Liver (tissue), 9 donors: ENCODE measurements around the gene GMDS. TPM values are rescaled to one million over a fixed set of nuclear protein-coding genes. Genes with fewer than 3 reads are reported as not detected.
A peak's percentile ranks its signal among the peaks of the same experiment; 100 is the strongest.

Source experiments
- DNase-seq: peaks from one replicate; pipeline ENCODE4 v3.0.0-alpha.2; 2017; ENCODE audit warnings: low spot score
- H3K27ac ChIP-seq, 2 donors: one replicate each; pipeline ENCODE4 v1.7.0; 2013; ENCODE audit warnings: inconsistent platforms in 2 of 2, low read length in 2 of 2, control low read depth in 1 of 2, low read depth in 1 of 2, mild to moderate bottlenecking in 1 of 2
- H3K27me3 ChIP-seq, 4 donors: one replicate each; pipeline versions ENCODE4 v1.6.1 to v1.7.0; 2013; ENCODE audit warnings: low read length in 3 of 4, inconsistent platforms in 1 of 4, mild to moderate bottlenecking in 1 of 4, moderate library complexity in 1 of 4; ENCODE audit not compliant: control insufficient read depth in 4 of 4, insufficient read depth in 4 of 4
- H3K36me3 ChIP-seq, 4 donors: one replicate each; pipeline versions ENCODE4 v1.6.1 to v1.7.0; 2013; ENCODE audit warnings: low read length in 3 of 4, mild to moderate bottlenecking in 3 of 4, low read depth in 1 of 4, moderate library complexity in 1 of 4; ENCODE audit not compliant: control insufficient read depth in 4 of 4, insufficient read depth in 3 of 4
- H3K4me1 ChIP-seq, 4 donors: one replicate each; pipeline versions ENCODE4 v1.6.1 to v1.7.0; 2013; ENCODE audit warnings: low read length in 3 of 4, mild to moderate bottlenecking in 3 of 4, moderate library complexity in 1 of 4; ENCODE audit not compliant: control insufficient read depth in 4 of 4, insufficient read depth in 4 of 4
- H3K4me3 ChIP-seq, 3 donors: one replicate each; pipeline versions ENCODE4 v1.6.1 to v1.7.0; 2013; ENCODE audit warnings: low read length in 3 of 3, control low read depth in 1 of 3, low read depth in 1 of 3, mild to moderate bottlenecking in 1 of 3
- H3K9ac ChIP-seq, 2 donors: one replicate each; pipeline ENCODE4 v1.7.0; 2013; ENCODE audit warnings: low read length in 2 of 2, mild to moderate bottlenecking in 2 of 2, moderate library complexity in 2 of 2, control low read depth in 1 of 2, low read depth in 1 of 2
- H3K9me3 ChIP-seq, 4 donors: one replicate each; pipeline versions ENCODE4 v1.6.1 to v1.7.0; 2013; ENCODE audit warnings: low read length in 3 of 4; ENCODE audit not compliant: control insufficient read depth in 4 of 4
- EGR1 ChIP-seq, 2 donors: IDR thresholded peaks; 2 replicates each; pipeline ENCODE4 v1.6.1; 2016 to 2018; ENCODE audit warnings: antibody characterized with exemption in 2 of 2, low read depth in 2 of 2
- FOXA2 ChIP-seq: IDR thresholded peaks from 2 replicates; pipeline ENCODE4 v1.6.1; 2016; ENCODE audit warnings: antibody characterized with exemption
- GABPA ChIP-seq, 2 donors: IDR thresholded peaks in 1 of 2; conservative IDR thresholded peaks in 1 of 2; 2 replicates each; pipeline ENCODE4 v1.6.1; 2016; ENCODE audit warnings: antibody characterized with exemption in 2 of 2, mild to moderate bottlenecking in 1 of 2, moderate library complexity in 1 of 2
- HNF4A ChIP-seq, 2 donors: conservative IDR thresholded peaks; 2 replicates each; pipeline ENCODE4 v1.6.1; 2016; ENCODE audit warnings: antibody characterized with exemption in 2 of 2, mild to moderate bottlenecking in 2 of 2
- JUND ChIP-seq, 2 donors: IDR thresholded peaks; 2 replicates each; pipeline ENCODE4 v1.6.1; 2016; ENCODE audit warnings: antibody characterized with exemption in 2 of 2
- NR2F2 ChIP-seq: IDR thresholded peaks from 2 replicates; pipeline ENCODE4 v1.6.1; 2016; ENCODE audit warnings: antibody characterized with exemption
- RAD21 ChIP-seq, 2 donors: IDR thresholded peaks; 2 replicates each; pipeline ENCODE4 v1.6.1; 2016; ENCODE audit warnings: antibody characterized with exemption in 2 of 2, mild to moderate bottlenecking in 2 of 2
- RXRA ChIP-seq, 2 donors: IDR thresholded peaks; 2 replicates each; pipeline ENCODE4 v1.6.1; 2017 to 2018; ENCODE audit warnings: antibody characterized with exemption in 2 of 2, mild to moderate bottlenecking in 1 of 2
- TAF1 ChIP-seq: conservative IDR thresholded peaks from 2 replicates; pipeline ENCODE4 v1.6.1; 2016; ENCODE audit warnings: antibody characterized with exemption, mild to moderate bottlenecking
- YY1 ChIP-seq: IDR thresholded peaks from 2 replicates; pipeline ENCODE4 v1.6.1; 2016; ENCODE audit warnings: antibody characterized with exemption, mild to moderate bottlenecking
- WGBS: extraction: QIAGEN DNeasy Blood & Tissue Kit; methylation state at CpG from one replicate; pipeline ENCODE4 v1.1.7; 2013; 5-methylcytosine and 5-hydroxymethylcytosine counted together
- polyA plus RNA-seq, 2 donors: library from polyadenylated mRNA; stranded (reverse) in 1 of 2; unstranded in 1 of 2; fragments of 200-250 nt in 1 of 2; fragments of >200 nt in 1 of 2; fragmentation: Nextera tagmentation in 1 of 2; extraction: Ambion mirVana in 1 of 2; gene quantifications; one replicate each; pipeline versions ENCODE4 v1.2.1 to v1.2.3, GENCODE V29; 2013 to 2015
- total RNA-seq, 2 donors: library from RNA; depleted of rRNA; stranded (reverse); fragments of >200 nt; gene quantifications; one replicate each; pipeline ENCODE4 v1.2.3, GENCODE V29; 2014
- TF ChIP-seq, protein P1 (sequence below): IDR thresholded peaks from 2 replicates; pipeline ENCODE4 v1.6.1; 2016; ENCODE audit warnings: antibody characterized with exemption, mild to moderate bottlenecking
- TF ChIP-seq, protein P2 (sequence below): fragments of 150-350 bp; IDR thresholded peaks from 2 replicates; pipeline ENCODE4 v1.5.1; 2017; ENCODE audit warnings: improper control_type of control experiment, low read depth, low read length; ENCODE audit not compliant: missing input control
- TF ChIP-seq, protein P3 (sequence below): IDR thresholded peaks from 2 replicates; pipeline ENCODE4 v1.6.1; 2016; ENCODE audit warnings: antibody characterized with exemption
- TF ChIP-seq, protein P4 (sequence below): IDR thresholded peaks from 2 replicates; pipeline ENCODE4 v1.6.1; 2016; ENCODE audit warnings: antibody characterized with exemption
- TF ChIP-seq, protein P5 (sequence below): IDR thresholded peaks from 2 replicates; pipeline ENCODE4 v1.6.1; 2016; ENCODE audit warnings: antibody characterized with exemption
- donor health status: healthy.
- donor health status: healthy.
- donor health status: healthy.
- donor health status: healthy.
- donor health status: healthy.

Gene GMDS
- total and polyA plus RNA-seq, 4 donors: 3.5 to 15.6 (median 13.0) TPM

DNA sequence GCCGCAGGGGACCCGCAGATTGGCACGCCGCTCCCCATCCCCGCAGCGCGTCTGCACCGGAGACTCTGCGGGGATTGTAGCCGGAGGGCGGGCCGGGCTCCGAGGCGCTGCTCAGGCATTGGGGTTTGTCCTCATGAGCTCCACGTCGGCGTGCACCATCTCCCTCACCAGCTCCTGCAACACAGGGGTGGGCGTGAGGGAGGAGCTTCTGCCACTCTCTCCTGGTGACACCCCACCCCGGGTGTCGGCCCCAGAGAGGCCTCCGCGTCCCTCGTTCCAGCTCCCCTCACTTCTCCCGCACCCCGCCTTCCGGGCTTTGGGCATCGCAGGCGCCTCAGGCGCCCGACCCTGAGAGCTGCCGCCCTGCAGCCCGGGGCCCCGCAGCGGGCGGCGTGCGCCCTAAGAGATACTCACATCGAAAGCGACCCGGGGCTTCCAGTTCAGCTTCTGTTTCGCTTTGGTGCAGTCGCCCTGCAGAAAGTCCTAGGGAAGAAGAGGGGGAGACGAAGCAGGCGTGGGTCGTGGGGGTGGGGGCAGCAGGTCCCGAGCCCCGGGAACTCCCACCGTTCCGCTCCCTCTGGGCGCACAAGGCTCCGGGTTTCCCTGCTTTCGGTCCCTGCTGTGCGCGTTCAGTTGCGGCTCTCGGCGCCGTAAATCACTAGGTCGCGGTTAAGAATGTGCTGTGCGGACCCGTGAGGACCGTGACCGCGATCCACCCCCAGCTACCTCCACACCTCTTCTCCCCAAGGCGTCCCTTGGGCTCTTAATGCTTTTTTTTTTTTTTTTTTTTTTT is 621.2 kb downstream of the GMDS start:
- Histone ChIP-seq H3K27ac (no peak overlapping the region), H3K9me3 (no peaks in the 10 kb centered on the region)

More for the DNA sequence above, 621.2 kb downstream of the GMDS start:
- Histone ChIP-seq H3K9ac (no peak overlapping the region), H3K36me3 (peaks cover 0 to 2% (median 0%) of the 10 kb centered on the region in 4 donors), H3K4me3 (peak overlapping the region in 2 of 3 donors; percentile 1 to 62), H3K27me3 (peaks cover 0 to 13% (median 8%) of the 10 kb centered on the region in 4 donors), H3K4me1 (peaks cover 5 to 28% (median 12%) of the 10 kb centered on the region in 4 donors)
- DNase-seq: no peak
- WGBS: 38% methylated on average over 66 of the region's 66 CpGs
- TF ChIP-seq, protein P1, sequence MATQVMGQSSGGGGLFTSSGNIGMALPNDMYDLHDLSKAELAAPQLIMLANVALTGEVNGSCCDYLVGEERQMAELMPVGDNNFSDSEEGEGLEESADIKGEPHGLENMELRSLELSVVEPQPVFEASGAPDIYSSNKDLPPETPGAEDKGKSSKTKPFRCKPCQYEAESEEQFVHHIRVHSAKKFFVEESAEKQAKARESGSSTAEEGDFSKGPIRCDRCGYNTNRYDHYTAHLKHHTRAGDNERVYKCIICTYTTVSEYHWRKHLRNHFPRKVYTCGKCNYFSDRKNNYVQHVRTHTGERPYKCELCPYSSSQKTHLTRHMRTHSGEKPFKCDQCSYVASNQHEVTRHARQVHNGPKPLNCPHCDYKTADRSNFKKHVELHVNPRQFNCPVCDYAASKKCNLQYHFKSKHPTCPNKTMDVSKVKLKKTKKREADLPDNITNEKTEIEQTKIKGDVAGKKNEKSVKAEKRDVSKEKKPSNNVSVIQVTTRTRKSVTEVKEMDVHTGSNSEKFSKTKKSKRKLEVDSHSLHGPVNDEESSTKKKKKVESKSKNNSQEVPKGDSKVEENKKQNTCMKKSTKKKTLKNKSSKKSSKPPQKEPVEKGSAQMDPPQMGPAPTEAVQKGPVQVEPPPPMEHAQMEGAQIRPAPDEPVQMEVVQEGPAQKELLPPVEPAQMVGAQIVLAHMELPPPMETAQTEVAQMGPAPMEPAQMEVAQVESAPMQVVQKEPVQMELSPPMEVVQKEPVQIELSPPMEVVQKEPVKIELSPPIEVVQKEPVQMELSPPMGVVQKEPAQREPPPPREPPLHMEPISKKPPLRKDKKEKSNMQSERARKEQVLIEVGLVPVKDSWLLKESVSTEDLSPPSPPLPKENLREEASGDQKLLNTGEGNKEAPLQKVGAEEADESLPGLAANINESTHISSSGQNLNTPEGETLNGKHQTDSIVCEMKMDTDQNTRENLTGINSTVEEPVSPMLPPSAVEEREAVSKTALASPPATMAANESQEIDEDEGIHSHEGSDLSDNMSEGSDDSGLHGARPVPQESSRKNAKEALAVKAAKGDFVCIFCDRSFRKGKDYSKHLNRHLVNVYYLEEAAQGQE: no peak
- TF ChIP-seq, protein P2, sequence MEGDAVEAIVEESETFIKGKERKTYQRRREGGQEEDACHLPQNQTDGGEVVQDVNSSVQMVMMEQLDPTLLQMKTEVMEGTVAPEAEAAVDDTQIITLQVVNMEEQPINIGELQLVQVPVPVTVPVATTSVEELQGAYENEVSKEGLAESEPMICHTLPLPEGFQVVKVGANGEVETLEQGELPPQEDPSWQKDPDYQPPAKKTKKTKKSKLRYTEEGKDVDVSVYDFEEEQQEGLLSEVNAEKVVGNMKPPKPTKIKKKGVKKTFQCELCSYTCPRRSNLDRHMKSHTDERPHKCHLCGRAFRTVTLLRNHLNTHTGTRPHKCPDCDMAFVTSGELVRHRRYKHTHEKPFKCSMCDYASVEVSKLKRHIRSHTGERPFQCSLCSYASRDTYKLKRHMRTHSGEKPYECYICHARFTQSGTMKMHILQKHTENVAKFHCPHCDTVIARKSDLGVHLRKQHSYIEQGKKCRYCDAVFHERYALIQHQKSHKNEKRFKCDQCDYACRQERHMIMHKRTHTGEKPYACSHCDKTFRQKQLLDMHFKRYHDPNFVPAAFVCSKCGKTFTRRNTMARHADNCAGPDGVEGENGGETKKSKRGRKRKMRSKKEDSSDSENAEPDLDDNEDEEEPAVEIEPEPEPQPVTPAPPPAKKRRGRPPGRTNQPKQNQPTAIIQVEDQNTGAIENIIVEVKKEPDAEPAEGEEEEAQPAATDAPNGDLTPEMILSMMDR: no peak
- TF ChIP-seq TAF1 (no peak), RXRA (IDR thresholded peaks at IDR 0.05) (no peak), EGR1 (IDR thresholded peaks at IDR 0.05; ENCODE audit: low read depth in 2 of 2) (no peak), YY1 (no peak), RAD21 (IDR thresholded peaks at IDR 0.05) (no peak), JUND (IDR thresholded peaks at IDR 0.05) (no peak), HNF4A (conservative IDR thresholded peaks at IDR 0.05) (no peak), FOXA2 (no peak), GABPA (IDR thresholded peaks at IDR 0.05 in 1 of 2, conservative IDR thresholded peaks at IDR 0.05 in 1 of 2) (no peak), NR2F2 (no peak)
- TF ChIP-seq, protein P3, sequence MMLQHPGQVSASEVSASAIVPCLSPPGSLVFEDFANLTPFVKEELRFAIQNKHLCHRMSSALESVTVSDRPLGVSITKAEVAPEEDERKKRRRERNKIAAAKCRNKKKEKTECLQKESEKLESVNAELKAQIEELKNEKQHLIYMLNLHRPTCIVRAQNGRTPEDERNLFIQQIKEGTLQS: no peak
- TF ChIP-seq, protein P4, sequence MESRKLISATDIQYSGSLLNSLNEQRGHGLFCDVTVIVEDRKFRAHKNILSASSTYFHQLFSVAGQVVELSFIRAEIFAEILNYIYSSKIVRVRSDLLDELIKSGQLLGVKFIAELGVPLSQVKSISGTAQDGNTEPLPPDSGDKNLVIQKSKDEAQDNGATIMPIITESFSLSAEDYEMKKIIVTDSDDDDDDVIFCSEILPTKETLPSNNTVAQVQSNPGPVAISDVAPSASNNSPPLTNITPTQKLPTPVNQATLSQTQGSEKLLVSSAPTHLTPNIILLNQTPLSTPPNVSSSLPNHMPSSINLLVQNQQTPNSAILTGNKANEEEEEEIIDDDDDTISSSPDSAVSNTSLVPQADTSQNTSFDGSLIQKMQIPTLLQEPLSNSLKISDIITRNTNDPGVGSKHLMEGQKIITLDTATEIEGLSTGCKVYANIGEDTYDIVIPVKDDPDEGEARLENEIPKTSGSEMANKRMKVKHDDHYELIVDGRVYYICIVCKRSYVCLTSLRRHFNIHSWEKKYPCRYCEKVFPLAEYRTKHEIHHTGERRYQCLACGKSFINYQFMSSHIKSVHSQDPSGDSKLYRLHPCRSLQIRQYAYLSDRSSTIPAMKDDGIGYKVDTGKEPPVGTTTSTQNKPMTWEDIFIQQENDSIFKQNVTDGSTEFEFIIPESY: no peak
- TF ChIP-seq, protein P5, sequence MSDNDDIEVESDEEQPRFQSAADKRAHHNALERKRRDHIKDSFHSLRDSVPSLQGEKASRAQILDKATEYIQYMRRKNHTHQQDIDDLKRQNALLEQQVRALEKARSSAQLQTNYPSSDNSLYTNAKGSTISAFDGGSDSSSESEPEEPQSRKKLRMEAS: no peak
